Stimulated activated CD8-positive, alpha-beta memory T cell treated with anti-CD3 and anti-CD28 coated beads, Interleukin-4, amount 100 ng/mL, for 1 hour (primary cell): ENCODE data around the gene SLC37A1.

Experiments
- DNase-seq, 2 donors: peaks; one replicate each; pipeline ENCODE4 v3.0.0-alpha.2; 2020; ENCODE audit warnings: low read depth in 2 of 2, low spot score in 1 of 2

Gene SLC37A1

GRCh38 chr21:42525676-42526378 is 12.2 kb downstream of the SLC37A1 start:
- DNase-seq, result no peak

DNA sequence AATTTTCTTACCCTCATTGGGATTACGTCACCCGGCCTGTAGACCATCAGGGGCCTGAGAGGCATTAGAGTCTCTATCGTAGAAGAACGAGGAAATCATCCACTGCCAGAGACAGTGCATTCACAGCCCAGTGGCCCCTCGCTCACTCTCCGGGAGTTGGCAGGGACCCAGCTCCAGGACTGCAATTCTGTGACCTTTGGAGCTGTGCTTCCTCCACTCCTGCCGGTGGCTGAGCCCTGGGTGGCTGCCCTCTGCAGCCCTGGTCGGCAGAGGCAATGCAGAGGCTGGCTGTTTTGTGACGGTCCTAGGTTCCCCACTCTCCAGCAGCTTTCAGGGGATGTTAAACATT is 12.7 kb downstream of the SLC37A1 start:
- no peak for DNase-seq

DNA sequence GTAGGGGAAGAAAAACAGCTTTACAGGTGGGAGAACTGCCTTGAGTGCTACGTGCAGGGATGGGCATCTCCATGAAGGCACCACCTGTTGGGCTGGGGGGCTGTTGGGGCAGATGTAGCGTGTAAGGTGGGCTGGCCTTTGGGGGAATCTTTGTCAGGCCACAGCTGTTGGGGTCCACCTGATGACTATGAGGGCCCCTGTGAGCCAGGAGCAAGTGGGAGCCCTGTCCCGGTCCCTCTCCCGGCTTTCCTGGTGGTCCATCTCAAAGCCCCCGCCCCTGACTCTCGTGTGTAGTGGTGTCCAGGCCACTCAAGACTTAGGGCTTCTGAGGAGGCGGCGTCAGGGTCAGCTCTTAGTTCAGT is 13.5 kb downstream of the SLC37A1 start:
- DNase-seq, result no peak

GRCh38 chr21:42527489-42528158 is 14.0 kb downstream of the SLC37A1 start:
- no peak for DNase-seq

DNA sequence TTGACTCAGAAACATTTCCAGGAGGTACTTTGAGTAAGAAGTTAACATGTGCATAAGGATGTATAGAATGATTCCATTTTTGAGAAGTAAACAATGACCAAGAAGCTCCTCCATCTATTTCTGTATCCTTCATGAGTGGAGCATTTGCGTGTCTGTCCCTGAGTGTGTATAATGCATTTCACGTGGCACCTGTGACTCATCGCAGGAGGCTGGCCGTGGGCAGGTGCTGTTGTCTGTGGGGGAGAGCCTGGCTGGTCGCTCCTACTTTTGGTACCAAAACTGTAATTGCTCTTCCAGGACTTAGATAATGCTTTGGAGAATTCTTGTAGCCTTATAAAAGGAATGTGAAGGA is 16.5 kb downstream of the SLC37A1 start:
- no peak for DNase-seq

DNA sequence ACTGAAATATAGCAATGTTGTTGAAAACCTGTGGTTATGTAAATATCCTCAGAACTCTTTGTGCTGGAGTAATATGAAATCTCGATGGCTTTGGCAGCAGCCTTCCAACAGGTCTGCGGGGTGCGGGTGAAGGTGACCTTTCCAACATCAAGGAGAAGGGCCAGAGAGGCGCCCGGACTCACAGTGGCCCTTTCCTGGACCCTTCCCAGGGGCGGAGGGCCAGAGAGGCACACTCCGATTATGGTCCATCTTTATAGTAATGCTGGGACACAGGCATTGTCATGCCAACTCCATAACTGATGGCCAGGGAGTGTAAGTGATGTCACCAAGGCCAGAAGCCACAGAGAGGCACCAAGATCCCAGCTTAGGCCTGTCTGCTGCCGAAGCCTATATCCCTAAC is 18.1 kb downstream of the SLC37A1 start:
- no peak for DNase-seq

DNA sequence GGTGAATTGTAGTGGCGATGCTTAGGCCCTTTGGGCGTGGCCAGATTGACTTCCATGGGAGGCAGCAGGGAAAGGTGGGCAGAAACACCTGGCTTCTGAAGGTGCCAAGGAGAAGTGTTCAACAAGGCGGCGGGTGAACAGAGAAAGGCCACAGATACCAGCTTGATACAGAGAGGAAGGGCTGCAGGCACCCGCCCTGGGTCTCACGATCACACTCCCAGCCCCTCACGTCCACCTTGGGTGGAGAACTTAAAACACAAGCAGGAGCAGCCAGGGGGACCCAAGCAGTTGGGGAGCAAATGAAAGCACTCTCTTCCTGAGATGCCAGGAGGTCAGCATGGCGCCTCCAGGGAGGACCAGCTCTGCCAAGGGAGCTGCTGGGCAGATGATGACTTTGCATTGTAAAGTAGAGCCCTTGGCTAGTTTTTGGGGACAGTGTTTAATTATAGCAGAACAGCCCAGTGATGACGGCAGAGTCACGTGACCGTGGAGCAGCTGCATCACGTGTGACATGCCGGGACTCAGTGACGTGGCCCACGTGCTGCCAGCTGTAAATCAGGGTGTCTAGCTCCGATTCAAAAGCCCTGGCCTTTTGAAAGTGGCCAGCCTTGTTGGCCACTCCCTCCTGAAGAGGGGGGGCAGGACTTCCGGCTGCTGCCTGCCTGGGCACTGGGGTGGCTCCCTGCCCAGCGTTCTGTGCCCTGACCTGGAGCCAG is 19.0 kb downstream of the SLC37A1 start:
- DNase-seq, result no peak

- no peak for DNase-seq
These were observed 19.8 kb downstream of the SLC37A1 start for GRCh38 chr21:42533306-42533962.

- no peak for DNase-seq
These were observed 20.3 kb downstream of the SLC37A1 start for GRCh38 chr21:42533963-42534355.

- no peak for DNase-seq
These were observed 21.0 kb downstream of the SLC37A1 start for GRCh38 chr21:42534421-42535378.

DNA sequence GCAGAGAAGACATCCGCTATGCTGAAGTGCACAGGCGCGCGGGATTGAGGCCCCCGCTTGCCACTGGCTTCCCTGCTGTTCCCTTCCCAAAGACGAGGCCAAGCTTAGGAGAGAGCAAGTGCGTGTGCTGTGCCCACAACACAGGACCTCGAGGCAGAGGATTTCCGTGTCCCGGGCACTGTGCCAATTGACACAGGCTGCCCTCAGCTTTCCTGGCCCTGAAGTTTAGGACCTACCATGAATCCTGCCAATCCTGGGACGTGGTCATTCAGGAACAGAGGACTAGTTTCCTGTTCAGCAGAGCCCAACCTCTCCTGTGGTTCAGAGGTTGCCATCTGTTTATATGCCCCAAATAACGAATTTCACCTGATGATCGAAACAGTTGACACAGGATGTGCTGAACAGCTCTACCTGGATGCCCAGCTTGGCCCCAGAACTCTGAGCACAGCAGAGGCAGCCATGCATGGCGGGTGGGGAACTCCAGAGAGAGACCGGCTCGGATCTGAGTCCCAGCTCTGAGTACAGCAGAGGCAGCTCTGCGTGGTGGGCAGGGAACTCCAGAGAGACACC is 22.0 kb downstream of the SLC37A1 start:
- DNase-seq, result no peak

DNA sequence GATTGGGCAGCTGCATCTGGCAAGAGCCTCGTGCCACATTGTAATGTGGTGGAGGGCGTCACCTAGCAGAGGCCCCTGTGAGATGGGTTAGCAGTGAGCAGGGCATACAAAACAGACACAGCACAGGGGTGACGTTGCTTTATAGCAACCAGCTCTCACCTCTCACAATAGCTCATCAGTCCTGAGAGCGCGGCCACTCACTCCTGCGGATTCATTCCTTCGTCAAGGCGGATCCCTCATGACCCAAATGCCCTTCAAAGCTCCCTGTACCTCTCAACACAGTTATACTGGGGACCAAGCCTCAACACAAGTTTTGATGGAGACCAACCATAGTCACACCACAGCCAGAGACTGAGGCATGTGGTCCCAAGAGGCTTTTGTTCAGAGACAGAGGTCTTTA is 22.9 kb downstream of the SLC37A1 start:
- DNase-seq, result no peak

DNA sequence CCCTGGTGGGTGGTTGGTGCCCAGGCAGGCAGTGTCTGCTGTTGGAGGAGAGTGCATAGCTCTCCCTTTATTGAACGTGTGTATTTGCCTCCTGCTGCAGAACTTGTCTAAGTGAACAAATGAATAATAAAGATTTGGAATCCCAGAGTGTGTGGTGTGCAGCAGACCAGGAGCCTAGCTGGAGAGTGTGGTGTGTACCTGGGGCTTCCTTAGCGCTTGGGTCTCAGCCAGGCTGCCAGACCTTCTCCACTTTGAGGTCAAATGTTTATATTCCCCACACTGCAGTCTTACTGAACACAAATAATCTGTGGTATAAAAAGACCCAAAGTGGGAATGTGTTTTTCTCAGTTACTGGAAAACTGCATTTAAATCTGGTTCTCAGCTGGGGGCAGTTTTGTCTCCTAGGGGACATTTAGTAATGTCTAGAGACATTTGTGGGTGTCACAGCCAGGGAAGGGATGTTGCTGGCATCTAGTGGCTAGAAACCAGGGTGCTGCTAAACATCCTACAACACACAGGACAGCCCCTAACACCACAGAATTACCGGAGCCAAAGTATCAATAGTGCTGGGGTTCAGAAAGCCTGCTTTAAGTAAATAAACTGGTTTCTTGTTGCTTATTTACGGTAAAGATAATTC is 23.6 kb downstream of the SLC37A1 start:
- DNase-seq, result no peak

- DNase-seq, result no peak
These were observed 25.0 kb downstream of the SLC37A1 start for GRCh38 chr21:42538479-42539275.

DNA sequence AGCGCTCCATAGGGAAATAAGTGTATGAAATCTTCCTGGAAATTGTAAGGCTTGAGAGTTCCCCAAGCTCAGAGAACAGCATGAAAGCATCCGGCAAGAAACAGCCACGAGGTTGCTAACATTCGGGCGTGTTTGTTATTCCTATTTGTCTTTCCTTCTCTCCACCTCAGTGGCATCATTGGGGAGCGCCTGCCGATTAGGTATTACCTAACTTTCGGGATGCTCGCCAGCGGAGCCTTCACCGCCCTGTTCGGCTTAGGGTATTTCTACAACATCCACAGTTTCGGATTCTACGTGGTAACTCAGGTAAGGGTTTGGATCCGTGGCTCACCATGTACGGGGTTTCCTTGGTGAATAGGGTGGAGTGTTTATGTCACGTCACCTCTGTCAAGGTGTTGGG is 25.7 kb downstream of the SLC37A1 start:
- DNase-seq, result no peak

DNA sequence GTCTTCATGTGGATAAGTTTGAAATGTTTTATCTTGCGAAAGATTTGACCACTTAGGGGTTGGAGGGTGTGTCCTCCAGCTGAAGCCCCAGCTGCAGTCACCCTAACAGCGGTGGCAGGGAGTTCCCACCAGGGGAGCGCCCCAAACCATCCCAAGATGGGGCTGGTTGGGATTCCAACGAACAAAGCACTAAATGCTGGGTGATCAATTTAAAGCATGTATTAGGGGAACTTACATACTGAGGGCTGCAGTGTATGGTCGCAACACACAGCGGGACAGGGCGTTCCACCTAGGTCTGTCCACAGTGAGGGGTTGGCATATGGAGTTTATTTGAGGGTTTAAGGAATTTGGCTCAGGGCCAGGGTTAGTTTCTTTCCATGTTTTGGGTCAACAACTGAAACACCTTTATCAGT is 26.3 kb downstream of the SLC37A1 start:
- DNase-seq, result no peak

GRCh38 chr21:42540396-42540795 is 26.7 kb downstream of the SLC37A1 start:
- no peak for DNase-seq

GRCh38 chr21:42541174-42541573 is 27.5 kb downstream of the SLC37A1 start:
- DNase-seq, result no peak

DNA sequence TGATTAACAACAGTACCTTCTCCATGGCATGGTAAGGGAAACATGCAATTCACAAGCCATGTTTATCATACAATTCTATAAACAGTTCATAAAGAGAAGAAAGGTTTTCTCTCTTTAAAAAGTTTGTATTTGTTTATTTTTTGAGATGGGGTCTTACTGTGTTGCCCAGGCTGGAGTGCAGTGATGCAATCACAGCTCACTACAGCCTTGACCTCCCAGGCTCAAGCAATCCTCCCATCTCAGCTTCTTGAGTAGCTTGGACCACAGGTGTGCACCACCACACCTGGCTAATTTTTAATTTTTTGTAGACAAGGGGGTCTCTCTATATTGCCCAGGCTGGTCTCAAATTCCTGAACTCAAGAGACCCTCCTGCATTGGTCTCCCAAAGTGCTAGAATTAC is 28.0 kb downstream of the SLC37A1 start:
- no peak for DNase-seq
